Esophagus muscularis mucosa (tissue), 4 donors: ENCODE measurements around the gene ZNF124. TPM values are rescaled to one million over a fixed set of nuclear protein-coding genes. Genes with fewer than 3 reads are reported as not detected.
A peak's percentile ranks its signal among the peaks of the same experiment; 100 is the strongest.

Experiments
- DNase-seq: peaks from one replicate; pipeline ENCODE4 v3.0.0-alpha.2; 2017; ENCODE audit errors: extremely low spot score
- H3K27ac ChIP-seq, 4 donors: fragments of 200-600 bp; sonication (generic); replicated peaks in 1 of 4; 1 replicate in 3 of 4; 2 replicates in 1 of 4; pipeline ENCODE4 v1.5.1; 2016 to 2019; ENCODE audit warnings: mild to moderate bottlenecking in 1 of 4
- H3K27me3 ChIP-seq, 4 donors: fragments of 200-600 bp; sonication (generic); one replicate each; pipeline versions ENCODE4 v1.5.1 to v1.6.0; 2016 to 2019
- H3K36me3 ChIP-seq, 4 donors: fragments of 200-600 bp; sonication (generic); one replicate each; pipeline ENCODE4 v1.5.1; 2016 to 2019
- H3K4me1 ChIP-seq, 4 donors: fragments of 200-600 bp; sonication (generic); one replicate each; pipeline ENCODE4 v1.5.1; 2016 to 2019
- H3K4me3 ChIP-seq, 4 donors: fragments of 200-600 bp; sonication (generic); 1 replicate in 2 of 4; 2 replicates in 2 of 4; pipeline ENCODE4 v1.5.1; 2016 to 2019; ENCODE audit warnings: mild to moderate bottlenecking in 4 of 4, moderate library complexity in 1 of 4
- H3K9me3 ChIP-seq, 4 donors: fragments of 200-600 bp; sonication (generic); 1 replicate in 3 of 4; 2 replicates in 1 of 4; pipeline ENCODE4 v1.5.1; 2016 to 2019
- EP300 ChIP-seq: sonication (generic); formaldehyde crosslinking; IDR thresholded peaks from one replicate; pipeline ENCODE4 v1.6.1; 2017; ENCODE audit warnings: antibody characterized with exemption
- POLR2A ChIP-seq: fragments of 450-650 bp; IDR thresholded peaks from one replicate; pipeline ENCODE4 v1.6.1; 2017; ENCODE audit warnings: antibody characterized with exemption, moderate library complexity, mild to moderate bottlenecking, low read depth
- POLR2AphosphoS5 ChIP-seq, 2 donors: sonication (generic); formaldehyde crosslinking; IDR thresholded peaks; one replicate each; pipeline ENCODE4 v1.6.1; 2017; ENCODE audit warnings: antibody characterized with exemption in 2 of 2
- WGBS: methylation state at CpG from one replicate; pipeline ENCODE4 v1.1.5; 2018; 5-methylcytosine and 5-hydroxymethylcytosine counted together
- intact Hi-C: fragments of 100-400 bp; cut with DNase I; formaldehyde crosslinking; loops from one replicate; pipeline ENCODE4 v1.15.1; 2023
- total RNA-seq, 4 donors: library from RNA; depleted of rRNA; stranded (reverse); fragments of >200 nt; gene quantifications; one replicate each; pipeline versions ENCODE4 v1.1.0 to v1.2.1, GENCODE V29; 2016
- TF ChIP-seq, protein P1 (sequence below), 3 experiments: fragments of 200-600 bp in 2 of 3; fragments of 450-650 bp in 1 of 3; sonication (generic) in 2 of 3; IDR thresholded peaks; one replicate each; pipeline ENCODE4 v1.5.1; 2017 to 2019; ENCODE audit warnings: antibody characterized with exemption in 3 of 3, mild to moderate bottlenecking in 2 of 3, moderate library complexity in 1 of 3

Gene ZNF124
- total RNA-seq, 4 donors from 2014 or later, result 21.6 to 62.7 (median 43.3) TPM

DNA sequence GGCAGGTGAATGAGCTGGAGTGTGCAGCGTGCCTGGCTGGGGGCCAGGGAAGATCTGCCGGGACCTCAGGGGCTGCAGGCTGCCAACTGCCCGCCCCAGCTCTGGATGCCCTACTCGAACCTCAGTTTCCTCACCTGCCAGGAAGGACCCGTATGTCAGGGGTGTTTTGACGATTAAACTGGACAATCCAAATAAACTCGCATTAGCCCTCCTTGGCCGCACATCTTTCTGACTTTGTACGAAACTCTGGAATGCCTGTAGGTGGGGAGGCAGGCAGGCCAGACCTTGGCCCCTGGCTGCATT is 59.4 kb downstream of the ZNF124 start:
- H3K27me3 ChIP-seq, result no peaks in the 10 kb centered on the region
- H3K36me3 ChIP-seq, result no peaks in the 10 kb centered on the region
- TF ChIP-seq, protein P1, sequence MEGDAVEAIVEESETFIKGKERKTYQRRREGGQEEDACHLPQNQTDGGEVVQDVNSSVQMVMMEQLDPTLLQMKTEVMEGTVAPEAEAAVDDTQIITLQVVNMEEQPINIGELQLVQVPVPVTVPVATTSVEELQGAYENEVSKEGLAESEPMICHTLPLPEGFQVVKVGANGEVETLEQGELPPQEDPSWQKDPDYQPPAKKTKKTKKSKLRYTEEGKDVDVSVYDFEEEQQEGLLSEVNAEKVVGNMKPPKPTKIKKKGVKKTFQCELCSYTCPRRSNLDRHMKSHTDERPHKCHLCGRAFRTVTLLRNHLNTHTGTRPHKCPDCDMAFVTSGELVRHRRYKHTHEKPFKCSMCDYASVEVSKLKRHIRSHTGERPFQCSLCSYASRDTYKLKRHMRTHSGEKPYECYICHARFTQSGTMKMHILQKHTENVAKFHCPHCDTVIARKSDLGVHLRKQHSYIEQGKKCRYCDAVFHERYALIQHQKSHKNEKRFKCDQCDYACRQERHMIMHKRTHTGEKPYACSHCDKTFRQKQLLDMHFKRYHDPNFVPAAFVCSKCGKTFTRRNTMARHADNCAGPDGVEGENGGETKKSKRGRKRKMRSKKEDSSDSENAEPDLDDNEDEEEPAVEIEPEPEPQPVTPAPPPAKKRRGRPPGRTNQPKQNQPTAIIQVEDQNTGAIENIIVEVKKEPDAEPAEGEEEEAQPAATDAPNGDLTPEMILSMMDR (IDR thresholded peaks at IDR 0.05), result no peak
- TF ChIP-seq POLR2AphosphoS5 (IDR thresholded peaks at IDR 0.05) (no peak), EP300 (no peak), POLR2A (no peak)
- H3K9me3 ChIP-seq, result no peaks in the 10 kb centered on the region
- no peak for DNase-seq
- peak overlapping the region; percentile 89 to 95 (median 92) for H3K27ac ChIP-seq
- peak overlapping the region; percentile 72 to 97 (median 86) for H3K4me3 ChIP-seq
- intact Hi-C loops, result loop anchor here (5.0 kb wide), 2 partner anchors 35 to 60 kb away; partner anchors contain the start of genes ZNF124 and ZNF670
- WGBS, result 33% methylated on average over 3 of the region's 9 CpGs
- peaks cover 12 to 26% (median 22%) of the 10 kb centered on the region in 4 donors for H3K4me1 ChIP-seq

DNA sequence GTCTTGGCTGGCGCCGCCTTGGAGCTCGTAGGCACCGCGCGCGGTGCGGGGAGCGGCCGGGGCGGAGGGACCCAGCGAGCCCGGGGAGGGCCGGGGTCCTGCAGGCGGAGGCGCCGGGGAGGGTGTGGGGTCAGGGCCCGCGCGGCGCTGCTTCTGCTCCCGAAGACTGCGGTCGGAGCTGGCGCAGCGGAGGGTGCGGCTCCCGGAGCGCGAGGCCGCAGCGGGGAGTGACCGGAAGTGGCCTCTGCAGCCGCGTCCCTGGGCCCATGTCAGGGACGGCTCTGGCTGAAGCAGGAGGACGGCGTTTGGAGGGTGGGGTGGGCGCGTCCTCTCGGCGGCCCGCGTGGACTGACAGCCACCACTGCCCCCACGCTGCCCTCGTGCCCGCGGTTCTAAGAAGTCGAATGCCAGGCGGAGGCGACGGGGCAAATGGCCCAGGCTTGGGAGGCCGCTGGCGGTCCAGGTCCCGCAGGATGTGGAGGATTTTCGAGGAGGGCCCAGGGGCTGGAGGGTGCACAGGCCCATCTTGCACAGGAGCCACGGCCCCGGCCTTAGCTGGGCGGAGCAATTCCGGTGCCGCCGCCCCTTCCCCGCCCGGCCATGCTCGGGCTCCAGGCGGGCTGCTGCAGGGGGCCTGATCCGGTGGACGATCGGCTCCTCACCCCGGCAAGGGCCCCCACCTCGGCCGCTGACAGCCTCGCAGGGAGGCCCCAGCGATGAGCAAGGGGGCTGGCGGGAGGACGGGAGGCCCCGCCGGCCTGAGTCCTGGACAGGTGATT is 59.9 kb downstream of the ZNF124 start:
- H3K27ac ChIP-seq, result peak overlapping the region; percentile 89 to 95 (median 92)
- intact Hi-C loops, result loop anchor here (5.0 kb wide), 2 partner anchors 35 to 60 kb away; partner anchors contain the start of genes ZNF124 and ZNF670
- peak; percentile 76 to 78 for TF ChIP-seq POLR2AphosphoS5 (IDR thresholded peaks at IDR 0.05)
- no peak for TF ChIP-seq POLR2A
- H3K4me1 ChIP-seq, result peaks cover 12 to 26% (median 22%) of the 10 kb centered on the region in 4 donors
- peak overlapping the region; percentile 72 to 97 (median 86) for H3K4me3 ChIP-seq
- DNase-seq, result peak; percentile 88
- WGBS, result no CpG with 5 or more reads among the region's 78 CpGs
- H3K27me3 ChIP-seq, result no peaks in the 10 kb centered on the region
- no peaks in the 10 kb centered on the region for H3K9me3 ChIP-seq
- H3K36me3 ChIP-seq, result no peaks in the 10 kb centered on the region

DNA sequence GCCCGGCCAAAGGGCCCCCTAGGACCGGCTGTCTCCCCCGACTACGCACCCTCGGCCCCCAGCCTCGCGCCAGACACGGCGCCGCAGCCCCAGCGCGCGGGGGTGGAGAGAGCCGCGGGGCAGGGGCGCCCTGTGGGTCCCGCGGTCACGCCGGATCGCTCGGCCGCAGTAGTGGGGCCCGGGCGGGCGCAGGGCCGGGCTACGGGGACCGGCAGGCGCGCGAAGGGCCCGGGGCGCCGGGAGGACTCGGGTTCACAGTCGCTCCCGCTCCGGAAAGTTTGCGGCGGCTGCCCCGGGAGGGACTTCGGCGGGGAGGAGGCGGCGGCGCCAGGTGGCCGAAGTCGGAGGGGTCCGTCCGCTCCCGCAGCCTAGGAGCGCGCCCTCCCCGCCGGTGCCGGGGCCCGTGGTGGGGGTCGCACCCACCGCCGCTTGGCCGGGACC is 60.5 kb downstream of the ZNF124 start:
- Histone ChIP-seq H3K36me3 (no peaks in the 10 kb centered on the region), H3K27ac (peak overlapping the region; percentile 89 to 95 (median 92)), H3K4me3 (peak overlapping the region; percentile 72 to 97 (median 86)), H3K27me3 (no peaks in the 10 kb centered on the region), H3K9me3 (no peaks in the 10 kb centered on the region), H3K4me1 (peaks cover 12 to 26% (median 22%) of the 10 kb centered on the region in 4 donors)
- intact Hi-C loops, result loop anchor here (5.0 kb wide), 2 partner anchors 34 to 61 kb away; partner anchors contain the start of genes ZNF124 and ZNF670
- DNase-seq, result no peak
- under 1% methylated on average over 31 of the region's 62 CpGs for WGBS
- TF ChIP-seq POLR2AphosphoS5 (IDR thresholded peaks at IDR 0.05), result no peak
- TF ChIP-seq, protein P1 (IDR thresholded peaks at IDR 0.05), result no peak
- TF ChIP-seq EP300, result no peak
- TF ChIP-seq POLR2A, result no peak

DNA sequence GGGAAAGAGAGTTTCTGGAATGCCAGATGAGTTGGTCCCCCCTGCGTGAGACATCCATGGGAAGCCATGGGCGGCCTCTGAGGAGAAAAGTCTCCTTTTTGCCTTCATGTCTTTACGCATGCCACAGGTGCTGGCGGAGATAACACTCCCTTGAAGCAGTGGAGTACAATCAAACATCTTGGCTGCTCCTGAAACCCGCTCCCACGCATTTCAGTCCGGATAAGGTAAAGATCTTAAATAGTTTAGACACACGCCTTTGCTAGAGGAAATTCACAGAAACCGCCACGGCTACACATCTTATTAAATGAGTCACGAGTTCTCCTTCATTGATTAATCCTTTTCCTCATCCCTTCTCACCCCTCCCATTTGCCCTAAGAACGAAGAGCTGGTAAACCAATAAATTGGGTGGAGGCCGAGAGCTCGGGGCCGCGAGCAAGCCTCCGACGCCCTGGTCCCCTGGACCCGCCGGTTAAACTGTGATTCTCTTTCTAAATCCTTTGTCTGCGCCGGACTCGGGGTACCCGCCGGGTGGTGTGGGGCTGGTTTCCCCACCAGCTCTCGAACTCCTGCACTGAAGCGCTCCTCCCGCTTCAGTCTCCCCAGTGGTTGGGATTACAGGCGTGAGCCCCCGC is 61.1 kb downstream of the ZNF124 start:
- WGBS, result 13% methylated on average over 26 of the region's 30 CpGs
- peak overlapping the region; percentile 72 to 97 (median 86) for H3K4me3 ChIP-seq

More for the DNA sequence above, 61.1 kb downstream of the ZNF124 start:
- TF ChIP-seq, protein P1 (IDR thresholded peaks at IDR 0.05), result no peak
- no peak for TF ChIP-seq POLR2AphosphoS5 (IDR thresholded peaks at IDR 0.05)
- no peak for TF ChIP-seq EP300
- TF ChIP-seq POLR2A, result no peak
- Histone ChIP-seq H3K4me1 (peaks cover 12 to 26% (median 22%) of the 10 kb centered on the region in 4 donors), H3K27me3 (no peaks in the 10 kb centered on the region), H3K9me3 (no peaks in the 10 kb centered on the region), H3K36me3 (no peaks in the 10 kb centered on the region), H3K27ac (peak overlapping the region; percentile 89 to 95 (median 92))
- intact Hi-C loops, result loop anchor here (5.0 kb wide), 2 partner anchors 33 to 62 kb away; partner anchors contain the start of genes ZNF124 and ZNF670
- DNase-seq, result peak; percentile 83
